GM21360 (cell line): Measurements from ENCODE around the gene AP3S2.
"Not testable (repeated sequence)": the region's sequence is repeated elsewhere in the genome, so short reads cannot be mapped to it uniquely, and the experiment has no call there.

Experiments used
- ATAC-seq: cut with Tn5 transposase; IDR thresholded peaks from one replicate; pipeline ENCODE4 v1.9.1; 2021; ENCODE audit warnings: mild to moderate bottlenecking, moderate library complexity; ENCODE audit not compliant: unreplicated experiment

The AP3S2 gene

DNA sequence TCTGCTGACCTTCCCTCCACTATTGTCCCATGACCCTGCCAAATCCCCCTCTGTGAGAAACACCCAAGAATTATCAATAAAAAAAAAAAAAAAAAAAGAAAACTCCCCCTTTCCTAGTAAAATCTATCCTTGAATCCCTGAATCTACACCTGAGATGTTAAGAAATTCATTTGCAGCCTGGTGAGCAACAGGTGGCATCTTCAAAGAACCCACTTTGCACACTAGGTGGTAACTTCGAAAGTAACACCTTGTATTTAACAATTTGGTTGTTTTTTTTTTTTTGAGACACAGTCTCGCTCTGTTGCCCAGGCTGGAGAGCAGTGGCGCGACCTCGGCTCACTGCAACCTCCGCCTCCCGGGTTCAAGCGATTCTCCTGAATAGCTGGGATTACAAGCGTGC lies 24.3 kb downstream of the AP3S2 start:
- not testable (repeated sequence) for ATAC-seq

DNA sequence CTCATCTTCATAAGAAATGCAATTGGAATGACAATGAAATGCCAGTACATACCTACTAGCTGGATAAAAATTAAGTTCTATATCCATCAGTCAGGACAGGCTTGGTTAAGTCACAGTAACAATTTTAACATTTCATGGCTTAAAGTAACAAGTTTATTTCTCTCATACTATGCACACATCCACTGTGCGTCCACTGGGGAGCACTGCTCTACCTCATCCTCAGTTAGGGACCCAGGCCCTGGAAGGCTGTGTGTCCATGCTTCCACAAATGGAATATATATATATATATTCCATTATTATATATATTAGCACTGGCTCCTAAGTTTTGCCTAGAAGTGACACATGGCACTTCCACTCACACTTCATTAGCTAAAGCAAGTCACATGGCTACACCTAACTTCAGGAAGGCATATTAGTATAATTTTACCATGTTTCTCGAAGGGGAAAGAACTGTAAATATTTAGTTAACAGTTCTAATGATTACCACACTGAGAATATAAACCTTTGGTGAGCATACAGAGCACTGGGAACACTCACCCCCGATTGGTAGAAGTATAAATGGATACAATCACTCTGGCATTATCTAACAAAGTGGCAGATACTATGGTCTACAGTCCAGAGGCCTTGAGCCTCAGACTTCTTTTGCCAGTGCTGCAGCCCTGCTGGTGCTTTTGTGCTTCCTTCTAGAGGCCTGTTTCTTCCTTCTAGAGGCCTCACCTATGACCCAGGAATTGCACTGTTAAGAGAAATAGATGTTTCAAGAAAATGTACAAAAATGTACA lies 28.6 kb downstream of the AP3S2 start:
- no peak for ATAC-seq

DNA sequence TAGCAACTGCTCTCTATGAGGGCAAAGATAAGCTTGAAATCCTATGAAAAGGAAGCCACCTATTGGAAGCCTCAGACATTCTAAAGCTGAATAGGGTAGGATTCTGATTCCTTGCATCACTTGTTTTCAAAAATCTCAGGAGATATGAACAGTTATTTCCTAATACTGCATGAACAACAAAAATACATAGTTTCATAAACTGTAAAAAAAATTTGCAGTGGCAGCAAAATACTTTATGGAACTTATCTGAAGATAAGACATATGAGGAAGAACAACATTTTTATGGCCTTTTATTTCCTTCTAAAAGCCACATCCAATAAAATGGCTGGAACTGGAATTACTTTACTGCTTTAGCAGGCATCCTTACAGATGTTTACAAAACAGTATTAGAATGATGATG lies 29.9 kb downstream of the AP3S2 start:
- no peak for ATAC-seq

DNA sequence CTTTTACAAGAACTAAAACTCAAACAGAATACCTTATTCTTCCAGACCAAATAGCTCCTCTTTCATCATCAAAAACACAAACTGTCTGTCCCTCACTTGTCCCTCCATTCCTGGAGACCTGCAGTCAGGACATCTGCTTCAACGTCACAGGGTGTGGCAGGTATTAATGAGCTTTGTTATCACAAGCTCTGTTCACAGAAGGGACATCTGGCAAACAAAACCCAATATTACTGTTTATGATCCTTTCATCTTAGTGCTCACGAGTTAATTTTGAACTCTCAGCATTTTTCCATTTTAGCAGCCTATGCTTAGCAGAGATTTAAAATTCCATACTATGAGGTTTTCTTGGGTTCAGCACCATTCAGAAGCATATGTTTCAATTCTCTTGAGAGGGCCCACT lies 32.9 kb downstream of the AP3S2 start:
- ATAC-seq = no peak

DNA sequence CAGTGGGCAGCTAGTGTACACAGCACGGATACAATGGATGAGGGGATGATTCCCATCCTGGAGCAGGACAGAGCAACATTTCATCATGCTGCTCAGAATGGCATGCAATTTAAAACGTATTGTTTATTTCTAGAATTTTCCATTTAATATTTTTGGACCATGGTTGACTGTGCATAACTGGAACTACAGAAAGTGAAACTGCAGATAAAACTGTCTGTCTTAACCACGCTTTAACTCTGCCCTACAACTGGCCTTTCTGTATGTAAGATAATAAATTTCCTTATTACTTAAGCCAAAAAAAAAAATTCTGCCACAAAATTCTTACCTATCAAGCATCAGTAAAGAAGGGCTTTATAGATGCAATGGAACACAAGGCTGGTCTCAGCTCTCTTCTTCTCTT lies 33.4 kb downstream of the AP3S2 start:
- ATAC-seq = no peak

DNA sequence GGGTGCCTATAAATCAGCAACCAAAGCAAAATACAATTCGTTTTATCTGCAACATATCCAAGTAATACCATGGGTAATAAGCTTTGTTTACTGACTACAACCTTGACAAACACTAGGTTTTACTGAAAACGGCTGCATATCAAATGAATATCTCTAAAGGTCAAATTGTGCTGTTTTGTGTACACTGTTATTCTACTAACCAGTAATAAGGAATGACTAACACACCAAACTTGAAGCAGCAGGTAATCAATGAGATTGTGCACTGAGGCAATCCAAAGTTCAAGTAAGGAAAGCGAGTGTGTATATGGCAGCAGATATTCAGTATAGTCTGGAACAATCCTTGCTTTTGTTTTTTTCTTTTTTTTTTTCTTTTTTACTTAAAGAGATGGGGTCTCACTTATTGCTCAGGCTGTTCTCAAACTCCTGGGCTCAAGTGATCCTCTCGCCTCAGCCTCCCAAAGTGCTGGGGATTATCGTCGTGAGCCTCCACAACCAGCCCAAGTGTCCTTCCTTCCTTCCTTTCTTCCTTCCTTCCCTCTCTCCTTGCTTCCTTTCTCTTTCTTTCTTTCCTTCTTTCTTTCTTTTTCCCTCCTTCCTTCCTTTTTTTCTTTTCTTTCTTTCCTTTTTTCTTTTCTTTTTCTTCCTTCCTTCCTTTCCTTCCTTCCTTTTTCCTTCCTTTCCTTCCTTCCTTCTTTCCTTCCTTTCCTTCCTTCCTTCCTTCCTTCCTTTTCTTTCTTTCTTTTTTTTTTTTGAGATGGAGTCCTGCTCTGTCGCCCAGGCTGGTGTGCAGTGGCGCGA lies 34.9 kb downstream of the AP3S2 start:
- no peak for ATAC-seq

DNA sequence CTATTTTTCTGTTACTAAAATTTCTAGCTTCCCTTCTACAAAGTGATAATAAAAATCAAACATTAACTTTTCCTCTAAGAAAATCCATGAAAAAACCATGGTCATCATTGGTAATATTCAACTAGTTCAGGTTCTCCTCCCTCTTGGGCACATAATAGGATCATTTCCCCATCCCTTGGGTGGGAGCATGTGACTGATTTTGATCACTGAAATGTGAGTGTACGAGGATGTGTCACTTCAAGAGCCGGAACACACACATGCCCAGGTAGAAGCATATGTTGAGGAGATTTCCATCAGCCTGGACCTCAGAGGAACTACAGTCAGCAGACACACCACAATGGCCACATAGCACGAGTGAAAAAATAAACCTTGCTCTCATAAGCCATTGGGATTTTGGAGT lies 36.1 kb downstream of the AP3S2 start:
- ATAC-seq = no peak

DNA sequence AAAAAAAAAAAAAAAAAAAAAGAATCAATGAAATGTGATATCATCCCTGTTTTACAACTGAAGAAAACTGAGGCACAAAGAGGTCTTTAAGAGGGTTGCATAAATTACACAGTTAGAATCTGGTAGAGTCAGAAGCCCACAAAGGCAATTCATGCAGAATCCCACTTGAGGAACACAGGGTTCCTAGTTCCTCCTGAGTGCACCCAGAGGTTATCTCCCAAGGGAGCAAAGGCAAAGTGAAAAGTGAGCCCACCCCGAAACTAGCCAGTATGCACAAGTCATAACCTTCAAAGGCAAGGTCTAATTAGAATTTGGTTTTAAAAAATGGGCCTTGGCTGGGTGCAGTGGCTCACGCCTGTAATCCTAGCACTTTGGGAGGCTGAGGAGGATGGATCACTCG lies 37.8 kb downstream of the AP3S2 start:
- ATAC-seq = no peak

DNA sequence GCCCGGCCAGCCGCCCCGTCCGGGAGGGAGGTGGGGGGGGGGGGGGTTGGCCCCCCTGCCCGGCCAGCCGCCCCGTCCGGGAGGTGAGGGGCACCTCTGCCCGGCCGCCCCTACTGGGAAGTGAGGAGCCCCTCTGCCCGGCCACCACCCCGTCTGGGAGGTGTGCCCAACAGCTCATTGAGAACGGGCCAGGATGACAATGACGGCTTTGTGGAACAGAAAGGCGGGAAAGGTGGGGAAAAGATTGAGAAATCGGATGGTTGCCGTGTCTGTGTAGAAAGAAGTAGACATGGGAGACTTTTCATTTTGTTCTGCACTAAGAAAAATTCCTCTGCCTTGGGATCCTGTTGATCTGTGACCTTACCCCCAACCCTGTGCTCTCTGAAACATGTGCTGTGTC lies 38.9 kb downstream of the AP3S2 start:
- ATAC-seq = not testable (repeated sequence)

DNA sequence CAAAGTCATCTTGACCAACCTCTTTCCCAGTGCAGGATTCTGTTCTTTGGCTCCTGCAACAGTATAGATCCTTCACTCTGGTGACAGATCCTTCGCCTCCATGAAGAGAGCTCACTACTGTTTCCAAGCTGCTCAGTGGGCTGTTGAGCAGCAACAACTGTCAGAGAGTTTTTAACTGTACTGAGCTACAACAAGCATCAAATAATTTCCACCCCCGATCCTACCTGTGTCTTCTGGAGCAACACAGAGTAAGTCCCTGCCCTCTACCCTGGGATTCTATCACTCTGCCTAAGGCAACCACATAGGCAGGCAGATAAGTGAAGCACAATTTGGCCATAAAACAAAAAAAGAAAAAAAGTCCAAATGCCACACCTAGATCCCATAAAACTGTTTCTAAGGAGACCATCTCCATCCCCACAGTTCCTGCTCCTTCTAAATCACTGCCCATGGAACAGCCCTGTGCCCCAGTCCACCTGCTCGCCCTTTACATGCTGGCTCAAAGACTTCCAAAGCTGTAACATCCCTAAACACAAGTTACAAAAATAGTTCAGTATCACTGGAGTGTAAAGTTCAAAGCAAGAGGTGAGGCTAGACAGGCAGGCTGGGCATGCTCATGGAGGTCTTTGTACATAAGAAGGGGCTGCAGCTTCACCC lies 41.3 kb downstream of the AP3S2 start:
- ATAC-seq = no peak

DNA sequence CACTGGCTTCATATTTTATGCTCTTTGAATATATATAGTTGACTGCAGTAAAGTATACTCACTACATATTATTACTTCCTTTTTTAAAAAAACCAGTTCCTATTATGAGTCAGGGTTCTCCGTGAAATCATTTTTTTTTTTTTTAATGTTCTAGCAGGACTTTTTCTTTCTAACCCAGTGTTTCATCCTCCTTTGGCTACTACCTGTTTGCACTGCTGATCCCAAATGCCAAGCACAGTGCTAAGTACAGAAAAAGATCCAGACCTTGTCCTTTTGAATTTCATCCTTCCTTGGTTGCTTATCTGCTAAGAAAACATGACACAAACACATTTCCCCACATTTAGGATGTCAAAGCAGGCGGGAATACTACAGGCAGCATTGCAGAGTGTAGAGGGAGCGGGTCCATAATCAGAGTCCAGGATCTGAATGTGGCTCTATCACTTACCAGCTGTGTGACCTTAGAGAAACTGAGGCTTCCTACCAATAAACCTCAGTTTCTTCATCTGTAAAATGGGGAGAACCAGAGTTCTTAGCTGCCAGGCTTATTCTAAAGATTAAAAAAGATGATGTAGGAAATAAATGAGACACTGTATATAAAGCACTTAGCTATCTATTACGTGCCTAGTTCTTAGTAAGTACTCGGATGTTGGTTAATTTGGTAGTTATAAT lies 42.0 kb downstream of the AP3S2 start:
- peak; percentile 55 for ATAC-seq

DNA sequence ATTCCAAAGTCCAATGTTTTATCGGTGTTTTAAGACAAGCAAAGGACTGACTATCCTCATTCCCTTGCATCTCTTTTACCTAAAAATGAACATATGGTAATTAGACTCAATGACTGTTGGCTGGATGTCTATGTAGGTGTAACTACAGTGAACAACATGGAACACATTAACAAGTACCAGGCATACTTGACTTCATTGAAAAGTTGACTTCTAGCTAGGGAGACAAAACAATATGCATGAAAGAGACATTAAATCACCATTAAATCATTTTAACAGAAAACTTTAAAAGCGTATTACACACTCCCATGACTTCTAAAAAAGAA lies 44.9 kb downstream of the AP3S2 start:
- no peak for ATAC-seq

DNA sequence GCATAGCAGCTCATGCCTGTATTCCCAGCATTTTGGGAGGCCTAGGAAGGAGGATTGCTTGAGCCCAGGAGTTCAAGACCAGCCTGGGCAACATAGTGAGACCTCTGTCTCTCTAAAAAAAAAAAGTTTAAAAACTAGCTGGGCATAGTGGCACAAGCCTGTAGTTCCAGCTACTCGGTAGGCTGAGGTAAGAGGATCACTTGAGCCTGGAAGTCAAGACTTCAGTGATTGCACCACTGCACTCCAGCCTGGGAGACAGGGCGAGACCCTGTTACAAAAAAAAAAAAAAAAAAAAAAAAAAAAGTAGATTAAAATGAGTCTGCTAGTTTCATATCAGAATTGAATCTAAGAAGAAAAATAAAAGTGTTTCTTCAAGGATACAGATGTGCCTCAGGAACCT lies 46.7 kb downstream of the AP3S2 start:
- ATAC-seq = no peak

DNA sequence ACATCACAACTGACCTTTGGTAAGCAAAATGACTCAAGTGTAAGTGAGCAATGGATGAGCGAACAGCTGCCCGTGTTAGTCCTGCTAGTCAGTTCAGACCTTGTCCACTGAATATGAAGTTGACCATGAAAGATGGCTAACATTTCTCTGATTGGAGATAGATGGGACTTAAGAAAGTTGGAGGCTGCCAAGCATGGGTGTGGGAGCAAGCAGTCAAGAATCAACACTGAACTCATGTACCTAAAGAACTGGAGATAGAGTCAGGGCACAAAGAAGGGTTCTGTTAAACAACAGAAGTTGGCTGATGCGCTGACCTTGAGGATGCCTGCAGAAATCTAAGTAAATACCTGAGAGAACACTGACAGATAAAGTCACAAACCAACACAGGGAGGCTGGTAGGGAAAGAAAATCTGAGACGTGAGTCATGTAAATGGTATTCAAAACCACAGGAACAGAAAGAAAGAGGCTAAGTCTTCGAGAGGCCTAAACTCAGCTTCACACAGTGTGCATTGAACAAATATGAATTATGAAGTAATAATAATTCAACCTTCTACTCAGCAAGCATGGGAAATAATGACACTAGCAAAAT lies 48.4 kb downstream of the AP3S2 start:
- ATAC-seq = no peak

DNA sequence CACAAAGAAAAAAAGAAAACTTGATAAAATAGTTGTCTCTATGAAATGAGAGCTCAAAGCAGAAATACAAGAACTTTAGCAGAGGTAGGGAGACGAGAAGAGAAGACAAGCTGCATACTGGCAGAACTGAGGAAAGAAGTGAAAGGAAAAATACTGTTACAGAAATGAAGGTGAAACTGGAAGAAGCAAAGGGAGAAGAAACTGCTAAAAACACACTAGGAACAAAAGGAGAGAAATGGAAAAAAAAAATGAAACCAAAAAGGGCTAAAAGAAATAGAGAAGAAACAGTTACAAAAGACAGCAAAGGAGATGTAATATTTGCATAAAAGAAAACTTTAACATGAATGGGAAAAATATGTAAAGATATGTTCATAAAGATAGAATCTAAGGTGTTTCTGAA lies 51.8 kb downstream of the AP3S2 start:
- ATAC-seq = no peak

DNA sequence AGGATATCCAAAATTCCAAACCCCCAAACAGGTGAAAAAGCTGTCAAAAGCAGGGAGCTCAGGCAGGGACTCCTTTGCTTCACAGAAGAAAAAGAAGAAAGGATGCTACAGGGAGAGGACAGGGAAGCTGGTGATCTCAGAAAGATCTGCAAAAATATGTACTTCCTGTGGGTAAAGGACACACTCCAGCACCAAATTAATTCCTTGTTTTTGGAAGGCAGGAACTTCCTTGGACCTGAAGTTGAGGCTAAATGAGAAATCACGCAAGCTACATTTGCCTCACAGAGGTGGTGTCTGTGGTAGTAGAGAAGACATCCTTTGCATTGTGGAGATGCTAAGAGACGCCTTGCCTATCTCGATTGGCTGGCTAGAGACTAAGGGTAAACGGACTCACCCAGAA lies 52.5 kb downstream of the AP3S2 start:
- no peak for ATAC-seq

DNA sequence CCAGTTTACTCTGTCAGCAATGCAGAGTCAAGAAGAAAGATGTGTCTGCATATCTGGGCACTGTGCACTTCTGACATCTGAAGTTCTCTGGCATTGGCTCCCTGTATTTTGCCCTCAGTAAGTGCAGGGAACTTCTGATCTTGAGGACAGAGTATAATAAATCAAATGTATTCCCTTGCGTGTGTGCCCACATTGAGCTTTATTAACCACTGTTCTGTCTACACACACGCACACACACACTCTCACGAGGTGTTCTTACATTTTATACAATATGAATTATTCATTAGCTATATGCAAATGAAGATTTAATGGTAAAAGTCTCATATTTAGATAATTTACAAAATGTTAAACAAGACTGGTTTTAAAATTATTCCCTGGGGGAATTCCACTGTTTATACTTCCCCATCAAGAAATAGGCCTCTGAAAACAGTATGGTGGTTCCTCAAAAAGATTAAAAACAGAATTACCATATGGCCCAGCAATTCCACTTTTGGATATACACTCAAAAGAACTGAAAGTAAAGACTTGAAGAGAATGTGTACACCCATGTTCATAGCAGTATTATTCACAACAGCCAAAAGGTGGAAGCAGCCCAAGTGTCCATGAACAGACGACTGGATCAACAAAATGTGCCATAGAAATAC lies 54.5 kb downstream of the AP3S2 start:
- no peak for ATAC-seq

DNA sequence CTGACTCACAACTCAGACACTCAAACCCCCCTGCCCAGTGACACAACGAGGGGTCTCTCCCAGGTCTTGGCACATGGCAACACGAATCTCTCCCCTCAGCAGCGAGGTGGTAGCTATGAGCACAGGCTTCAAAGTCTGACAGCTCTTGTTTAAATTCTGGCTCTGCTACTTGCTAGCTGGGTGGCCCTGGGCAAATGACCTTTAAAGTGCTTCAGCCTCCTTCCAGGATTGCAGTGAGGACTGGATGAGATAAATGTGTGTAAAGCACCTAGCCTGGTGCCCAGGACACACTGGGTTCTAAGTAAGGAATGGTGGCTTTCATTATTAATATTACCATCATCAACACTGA lies 56.0 kb downstream of the AP3S2 start:
- ATAC-seq = no peak

DNA sequence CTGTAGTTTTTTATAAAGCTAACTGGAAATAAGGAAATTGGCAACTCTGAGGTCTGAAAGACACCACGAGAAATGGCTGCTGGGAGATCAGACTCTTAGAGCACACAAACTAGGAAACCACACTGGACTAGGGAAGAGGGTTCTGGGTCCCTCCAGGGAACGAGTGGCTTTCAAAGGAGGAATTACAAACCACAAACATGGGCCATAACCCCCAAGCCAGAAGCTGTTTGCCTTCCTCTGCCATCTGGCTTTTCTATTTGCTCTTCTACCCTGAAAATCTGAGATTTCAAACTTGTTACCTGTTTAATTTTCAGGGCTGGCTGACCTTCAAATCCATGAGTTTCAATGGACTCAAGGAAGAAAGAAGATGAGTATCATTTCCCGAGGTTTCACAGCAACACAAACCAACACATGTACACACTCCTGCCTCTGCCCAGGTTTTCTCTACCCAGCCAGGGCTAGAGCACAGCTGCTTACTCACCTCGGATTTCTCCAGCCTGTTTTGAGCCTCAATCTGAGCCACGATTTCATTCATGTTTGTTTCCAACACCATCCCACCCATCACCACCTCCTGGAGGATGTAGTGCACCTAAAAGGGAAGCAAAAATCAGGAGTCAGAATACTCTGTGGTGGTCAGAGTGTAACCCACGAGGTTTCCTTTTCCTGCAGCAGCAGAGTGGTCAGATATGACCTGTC lies 56.5 kb downstream of the AP3S2 start:
- ATAC-seq = no peak
